Left cardiac atrium (tissue), 4 donors: ENCODE measurements around the gene NRL. TPM values are rescaled to one million over a fixed set of nuclear protein-coding genes. Genes with fewer than 3 reads are reported as not detected.
"Not testable (repeated sequence)": the region's sequence is repeated elsewhere in the genome, so short reads cannot be mapped to it uniquely, and the experiment has no call there.

Experiments used
- ATAC-seq, 2 donors: fragments of 200-7000 bp; cut with Tn5 transposase; one replicate each; pipeline ENCODE4 v1.9.1; 2020; ENCODE audit warnings: mild to moderate bottlenecking in 2 of 2, moderate library complexity in 2 of 2
- DNase-seq: peaks from one replicate; pipeline ENCODE4 v3.0.0-alpha.2; 2020
- intact Hi-C, 2 donors: fragments of 100-400 bp; cut with DNase I; formaldehyde crosslinking; loops; one replicate each; pipeline versions ENCODE4 v1.14.1 to v1.15.1; 2022 to 2023
- total RNA-seq, 2 donors: library from RNA; stranded (reverse); fragmentation: NEBNext Ultra II Directional; extraction: Animal tissue kit (Norgen Biotek cat#: 25700); gene quantifications; one replicate each; pipeline ENCODE4 v1.2.1, GENCODE V29; 2021
- donor health status: DM: no; HTN: yes; CAD: no.
- donor health status: DM: no; HTN: yes; CAD: no; lungs with severe emphysema.
- donor health status: DM: yes; HTN: yes; CAD: no.
- donor health status: Dilated cardiomyopathy.

The NRL gene
- total RNA-seq, 2 donors from 2014 or later, result 1.6 to 1.8 TPM

- ATAC-seq (no peak), DNase-seq (no peak)
- intact Hi-C loops, result loop anchor here in 1 of 2 donors (5.0 kb wide), 1 partner anchor 51 kb away; no protein-coding TSS in a partner anchor
Observed at GRCh38 chr14:24108336-24108874, 6.3 kb downstream of the NRL start.

- ATAC-seq (no peak), DNase-seq (no peak)
- intact Hi-C loops, result loop anchor here in 1 of 2 donors (5.0 kb wide), 1 partner anchor 49 kb away; no protein-coding TSS in a partner anchor
Observed at GRCh38 chr14:24106672-24107271, 8.0 kb downstream of the NRL start.

- intact Hi-C loops, result loop anchor here in 1 of 2 donors (5.0 kb wide), 1 partner anchor 48 kb away; no protein-coding TSS in a partner anchor
- ATAC-seq, DNase-seq: not testable (repeated sequence)
Observed at GRCh38 chr14:24105609-24106239, 9.0 kb downstream of the NRL start.

GRCh38 chr14:24103451-24103850, 11.3 kb downstream of the NRL start:
- no peak for ATAC-seq
- DNase-seq, result no peak
- intact Hi-C loops, result no loop called here

GRCh38 chr14:24102357-24103048, 12.2 kb downstream of the NRL start:
- DNase-seq, result no peak
- ATAC-seq, result no peak
- intact Hi-C loops, result no loop called here

GRCh38 chr14:24100982-24101494, 13.7 kb downstream of the NRL start:
- no peak for ATAC-seq
- no peak for DNase-seq
- intact Hi-C loops, result no loop called here

GRCh38 chr14:24100197-24100981, 14.4 kb downstream of the NRL start:
- no peak for ATAC-seq
- intact Hi-C loops, result no loop called here

GRCh38 chr14:24098927-24099813, 15.6 kb downstream of the NRL start:
- ATAC-seq (no peak), DNase-seq (no peak)
- intact Hi-C loops, result no loop called here

More at GRCh38 chr14:24100197-24100981, 14.4 kb downstream of the NRL start:
- no peak for DNase-seq

- DNase-seq (no peak), ATAC-seq (no peak)
- intact Hi-C loops, result no loop called here
Observed at GRCh38 chr14:24098229-24098926, 16.4 kb downstream of the NRL start.

- intact Hi-C loops, result no loop called here
- no peak for ATAC-seq
- no peak for DNase-seq
Observed at GRCh38 chr14:24096545-24097181, 18.1 kb downstream of the NRL start.

- ATAC-seq, result peak; percentile 7 to 13
- DNase-seq, result peak; percentile 69
- intact Hi-C loops, result no loop called here
Observed at GRCh38 chr14:24095271-24096068, 19.3 kb downstream of the NRL start.

- intact Hi-C loops, result loop anchor here in 1 of 2 donors (5.0 kb wide), 1 partner anchor 38 kb away; no protein-coding TSS in a partner anchor
- DNase-seq (no peak), ATAC-seq (no peak)
Observed at GRCh38 chr14:24094841-24095270, 19.9 kb downstream of the NRL start.

GRCh38 chr14:24093901-24094840, 20.6 kb downstream of the NRL start, which contains the start of gene PCK2:
PCK2 (plus strand) TSS chr14:24094311; CDS start chr14:24094406, 95 bp downstream.
- peak; percentile 88 to 95 for ATAC-seq
- DNase-seq, result peak; percentile 94
- intact Hi-C loops, result loop anchor here in 1 of 2 donors (5.0 kb wide), 1 partner anchor 37 kb away; no protein-coding TSS in a partner anchor

GRCh38 chr14:24093207-24093900, 21.4 kb downstream of the NRL start:
- intact Hi-C loops, result loop anchor here in 1 of 2 donors (5.0 kb wide), 1 partner anchor 36 kb away; no protein-coding TSS in a partner anchor
- ATAC-seq (no peak), DNase-seq (no peak)
